ENCODE results near the gene SPAG7. TPM values are rescaled to one million over a fixed set of nuclear protein-coding genes. Genes with fewer than 3 reads are reported as not detected.

SPAG7 gene
- total and polyA plus RNA-seq, 10 donors = 34.8 to 89.1 (median 55.5) TPM

GRCh38 chr17:4994081-4994595 lies 26.5 kb upstream of the SPAG7 start:
- no peak for DNase-seq
- intact Hi-C loops (cut with DNase I; ENCODE audit: low total_unique reads) = loop anchor here (10.0 kb wide), 1 partner anchor 59 kb away; the partner anchor contains the start of gene GP1BA
- 81 to 95% (median 88%) methylated on average over 6 of the region's 6 CpGs for WGBS, 5 donors

GRCh38 chr17:4987767-4988567 lies 20.4 kb upstream of the SPAG7 start:
- Histone ChIP-seq H3K36me3 (peaks cover 0 to 30% (median 13%) of the 10 kb centered on the region in 6 donors), H3K27me3 (replicated peaks in 1 of 7) (no peaks in the 10 kb centered on the region), H3K4me1 (peaks cover 14 to 51% (median 32%) of the 10 kb centered on the region in 6 donors), H3K27ac (peak overlapping the region; percentile 94 to 99 (median 96)), H3K4me3 (peak overlapping the region; percentile 70 to 98 (median 84)), H3K9me3 (no peaks in the 10 kb centered on the region)
- 1 to 2% (median 2%) methylated on average over 26 to 30 of the region's 30 CpGs for WGBS, 5 donors
- TF ChIP-seq POLR2AphosphoS5 (IDR thresholded peaks at IDR 0.05) (no peak), CTCF (IDR thresholded peaks at IDR 0.05 in 8 of 11, conservative IDR thresholded peaks at IDR 0.05 in 3 of 11) (no peak), POLR2A (IDR thresholded peaks at IDR 0.05) (no peak)
- intact Hi-C loops (cut with DNase I; ENCODE audit: low total_unique reads) = loop anchor here (5.0 to 10.0 kb wide), 2 partner anchors 77 to 81 kb away; no protein-coding TSS in a partner anchor
- no peak for DNase-seq

More at GRCh38 chr17:4994081-4994595, 26.5 kb upstream of the SPAG7 start:
- H3K9me3 ChIP-seq = no peaks in the 10 kb centered on the region
- no peak overlapping the region for H3K27ac ChIP-seq
- TF ChIP-seq POLR2A (IDR thresholded peaks at IDR 0.05) (no peak), POLR2AphosphoS5 (IDR thresholded peaks at IDR 0.05) (no peak), CTCF (IDR thresholded peaks at IDR 0.05 in 8 of 11, conservative IDR thresholded peaks at IDR 0.05 in 3 of 11) (no peak)
- no peaks in the 10 kb centered on the region for H3K36me3 ChIP-seq
- H3K27me3 ChIP-seq (replicated peaks in 1 of 7) = no peaks in the 10 kb centered on the region
- H3K4me1 ChIP-seq = peaks cover 10 to 43% (median 21%) of the 10 kb centered on the region in 6 donors
- H3K4me3 ChIP-seq = no peak overlapping the region

GRCh38 chr17:4986951-4987766 lies 19.5 kb upstream of the SPAG7 start, which contains the start of gene CAMTA2:
TSS of gene CAMTA2 (minus strand) at chr17:4987675. CDS start at chr17:4986222, 1,453 bp downstream.
- peaks cover 14 to 59% (median 34%) of the 10 kb centered on the region in 6 donors for H3K4me1 ChIP-seq
- WGBS, 5 donors = 1 to 6% (median 1%) methylated on average over 24 to 78 of the region's 78 CpGs
- intact Hi-C loops (cut with DNase I; ENCODE audit: low total_unique reads) = loop anchor here (5.0 to 10.0 kb wide), 2 partner anchors 78 to 80 kb away; no protein-coding TSS in a partner anchor
- H3K27me3 ChIP-seq (replicated peaks in 1 of 7) = no peaks in the 10 kb centered on the region
- H3K27ac ChIP-seq = peak within 1 kb of the TSS; percentile 94 to 99 (median 96)
- DNase-seq = peak; percentile 97
- peak within 1 kb of the TSS; percentile 70 to 98 (median 84) for H3K4me3 ChIP-seq
- TF ChIP-seq POLR2AphosphoS5 (IDR thresholded peaks at IDR 0.05) (peak; percentile 89 to 93 (median 91)), POLR2A (IDR thresholded peaks at IDR 0.05) (peak in 2 of 3 donors; percentile 23 to 31), CTCF (IDR thresholded peaks at IDR 0.05 in 8 of 11, conservative IDR thresholded peaks at IDR 0.05 in 3 of 11) (peak; percentile 60 to 87 (median 78))
- H3K36me3 ChIP-seq = peaks cover 0 to 38% (median 21%) of the 10 kb centered on the region in 6 donors
- H3K9me3 ChIP-seq = no peaks in the 10 kb centered on the region

Measured in spleen (tissue), 11 donors.